GM12878 (cell line): Measurements from ENCODE around the gene MAP4K1. TPM values are rescaled to one million over a fixed set of nuclear protein-coding genes. Genes with fewer than 3 reads are reported as not detected.
A peak's percentile ranks its signal among the peaks of the same experiment; 100 is the strongest.

Experiments used
- ATAC-seq: fragments of 200-7000 bp; cut with Tn5 transposase; 3 replicates; pipeline ENCODE4 v1.9.1; 2020; ENCODE audit warnings: mild to moderate bottlenecking, moderate library complexity
- BruUV-seq: library from RNA; stranded (reverse); fragments of 400-500 nt; replicated peaks from 2 replicates; lab custom pipeline; 2021; lab: Mats Ljungman, UMichigan
- CTCF ChIA-PET: fragments of 300-600 bp; sonication (Branson Sonifier 250); formaldehyde crosslinking; extraction: SDS; loops from one replicate; lab custom pipeline; 2021; ENCODE audit warnings: inconsistent platforms; lab: Yijun Ruan, JAX
- POLR2A ChIA-PET: fragments of 350-600 bp; formaldehyde crosslinking; extraction: SDS; loops from one replicate; lab custom pipeline; 2021; ENCODE audit warnings: inconsistent platforms; lab: Charles Lee
- RAD21 ChIA-PET: fragments of 300-600 bp; sonication (Branson Sonifier 250); formaldehyde crosslinking; loops from one replicate; lab custom pipeline; 2023; ENCODE audit warnings: antibody characterized with exemption; ENCODE audit not compliant: unreplicated experiment; lab: Charles Lee
- SMC1A ChIA-PET: fragments of 300-600 bp; sonication (Branson Sonifier 250); formaldehyde crosslinking; loops from one replicate; lab custom pipeline; 2023; ENCODE audit not compliant: unreplicated experiment, uncharacterized antibody; lab: Charles Lee
- DNase-seq: peaks from one replicate; pipeline ENCODE4 v3.0.0-alpha.2; 2011; ENCODE audit warnings: low read depth, low spot score
- FAIRE-seq: peaks from 3 replicates; lab custom pipeline; 2011; peaks lifted over from hg19 to GRCh38; lab: Jason Lieb, UNC
- H2AFZ ChIP-seq: 2 replicates; pipeline ENCODE4 v1.6.0; 2011; ENCODE audit warnings: low read depth, low read length, control low read depth; ENCODE audit not compliant: control insufficient read depth
- H3K27ac ChIP-seq: 2 replicates; pipeline ENCODE4 v1.5.1; 2011; ENCODE audit warnings: control low read depth; ENCODE audit not compliant: control insufficient read depth, insufficient read depth
- H3K27me3 ChIP-seq, 2 experiments: replicated peaks in 1 of 2; 2 replicates each; pipeline versions ENCODE4 v1.6.0 to v1.6.1; 2011; ENCODE audit warnings: low read length in 1 of 2; ENCODE audit not compliant: control insufficient read depth in 2 of 2, insufficient read depth in 2 of 2
- H3K36me3 ChIP-seq, 2 experiments: 2 replicates each; pipeline ENCODE4 v1.5.1; 2011; ENCODE audit warnings: low read length in 1 of 2; ENCODE audit not compliant: control insufficient read depth in 2 of 2, insufficient read depth in 2 of 2
- H3K4me1 ChIP-seq: 2 replicates; pipeline ENCODE4 v1.6.1; 2011; ENCODE audit warnings: mild to moderate bottlenecking, low read length, moderate library complexity, mixed read lengths; ENCODE audit not compliant: control insufficient read depth, insufficient read depth
- H3K4me2 ChIP-seq: 2 replicates; pipeline ENCODE4 v1.6.0; 2011; ENCODE audit warnings: control low read depth; ENCODE audit not compliant: control insufficient read depth, insufficient read depth
- H3K4me3 ChIP-seq: fragments of 200-600 bp; sonication (generic); 2 replicates; pipeline ENCODE4 v1.5.1; 2016
- H3K79me2 ChIP-seq: 2 replicates; pipeline ENCODE4 v1.6.0; 2011; ENCODE audit warnings: low read length; ENCODE audit not compliant: control insufficient read depth, insufficient read depth
- H3K9ac ChIP-seq: 2 replicates; pipeline ENCODE4 v1.8.0; 2011; ENCODE audit warnings: low read length, control low read depth, mixed read lengths; ENCODE audit not compliant: control insufficient read depth, insufficient read depth
- H3K9me3 ChIP-seq: replicated peaks from 3 replicates; pipeline ENCODE4 v1.5.1; 2011; ENCODE audit warnings: mild to moderate bottlenecking, low read length; ENCODE audit not compliant: control insufficient read depth, insufficient read depth
- H4K20me1 ChIP-seq: 2 replicates; pipeline ENCODE4 v1.6.0; 2011; ENCODE audit not compliant: control insufficient read depth, insufficient read depth
- HCFC1 ChIP-seq: fragments of 150-350 bp; IDR thresholded peaks from 2 replicates; pipeline ENCODE4 v1.6.1; 2014; ENCODE audit warnings: low read length
- WGBS: methylation state at CpG from one replicate; pipeline ENCODE4 v1.1.6; 2016; ENCODE audit warnings: low lambda C conversion rate; ENCODE audit not compliant: insufficient replicate concordance, insufficient coverage; ENCODE audit errors: missing lambda C conversion rate; 5-methylcytosine and 5-hydroxymethylcytosine counted together
- in situ Hi-C: fragments of 300-500 bp; cut with MboI; formaldehyde crosslinking; loops from 9 replicates; pipeline ENCODE4 v1.14.3; 2018; ENCODE audit warnings: mixed read lengths
- intact Hi-C: fragments of 100-400 bp; cut with micrococcal nuclease; formaldehyde crosslinking; loops from one replicate; pipeline ENCODE4 v1.14.2; 2022; ENCODE audit not compliant: unreplicated experiment
- polyA plus RNA-seq, 11 experiments: library from polyadenylated mRNA; depleted of rRNA in 4 of 11; unstranded in 6 of 11; stranded (reverse) in 5 of 11; fragments of >200 nt; fragmentation: Nextera tagmentation in 4 of 11; fragmentation: Illumina TruSeq in 1 of 11; extraction: Ambion mirVana in 4 of 11; extraction: Trizol in 1 of 11; gene quantifications; 1 replicate in 1 of 11; 2 replicates in 10 of 11; pipeline versions ENCODE4 v1.2.1 to v1.2.3, GENCODE V29; 2011 to 2016; ENCODE audit warnings: inconsistent platforms in 2 of 11, missing spikeins in 2 of 11, low read depth in 1 of 11
- total RNA-seq, 4 experiments: library from RNA; depleted of rRNA in 3 of 4; stranded (reverse); fragments of >200 nt in 3 of 4; fragmentation: Illumina TruSeq in 1 of 4; extraction: Trizol in 1 of 4; gene quantifications; 2 replicates each; pipeline versions ENCODE4 v1.2.1 to v1.2.3, GENCODE V29; 2013 to 2021
- TF ChIP-seq, protein P1 (sequence below): fragments of 450-650 bp; IDR thresholded peaks from 2 replicates; pipeline ENCODE4 v1.6.1; 2017; ENCODE audit warnings: mild to moderate bottlenecking

The MAP4K1 gene
- total and polyA plus RNA-seq, 10 of the 15 experiments (the other 5 are each of a cell fraction or from before 2014, with no cell fraction given): 39.2 to 306 (median 140) TPM

DNA sequence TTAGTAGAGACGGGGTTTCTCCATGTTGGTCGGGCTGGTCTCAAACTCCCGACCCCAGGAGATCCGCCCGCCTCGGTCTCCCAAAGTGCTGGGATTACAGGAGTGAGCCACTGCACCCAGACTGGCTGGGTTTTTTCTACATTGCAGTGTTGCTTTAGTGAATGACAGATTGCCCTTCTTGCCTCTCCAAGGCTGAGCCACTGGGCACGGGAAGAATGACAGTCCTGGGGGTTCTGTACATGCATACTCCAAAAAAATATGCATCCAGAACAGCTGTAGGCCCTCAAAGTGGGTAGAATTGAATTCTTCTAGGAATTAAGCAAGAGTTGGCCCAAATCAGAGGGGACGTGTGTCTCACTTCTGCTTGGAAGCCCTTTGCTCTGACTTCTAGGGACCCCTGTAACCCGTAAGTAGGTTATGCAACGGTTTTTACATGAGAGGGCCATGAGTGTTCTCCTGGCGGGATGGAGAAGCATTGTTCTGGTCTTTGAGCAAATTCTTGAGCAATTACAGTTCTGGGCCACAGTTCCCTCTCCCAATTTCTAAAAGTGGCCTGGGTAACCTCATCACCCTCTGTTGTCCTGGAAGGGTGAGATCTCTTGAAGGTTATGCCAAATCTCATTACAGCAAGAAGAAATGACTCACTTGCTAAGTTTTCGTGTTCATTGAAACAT is 33.3 kb upstream of the MAP4K1 start:
- Histone ChIP-seq H3K4me2 (peak overlapping the region; percentile 31), H3K79me2 (peaks cover 84% of the 10 kb centered on the region), H3K27me3 (no peaks in the 10 kb centered on the region), H3K36me3 (peaks cover 0 to 2% of the 10 kb centered on the region in 2 experiments; a peak in 1 of 4 replicates), H3K9me3 (no peaks in the 10 kb centered on the region), H3K4me1 (peaks cover 28% of the 10 kb centered on the region), H3K27ac (no peak overlapping the region), H2AFZ (no peak overlapping the region), H3K9ac (no peak overlapping the region), H4K20me1 (no peaks in the 10 kb centered on the region; the same call in 1 of the 2 replicates), H3K4me3 (peak overlapping the region; percentile 41; the same call in 1 of the 2 replicates)
- ChIA-PET SMC1A (no interaction called here), CTCF (interaction anchor here (0.9 to 5.2 kb wide), 3 partner anchors 16 to 279 kb away, joined by 3 to 25 read pairs (median 3); partner anchors contain the start of genes MRPS12 and SARS2), POLR2A (interaction anchor here (0.5 kb wide), 1 partner anchor 647 kb away, joined by 3 read pairs; no protein-coding TSS in a partner anchor), RAD21 (no interaction called here)
- TF ChIP-seq, protein P1, sequence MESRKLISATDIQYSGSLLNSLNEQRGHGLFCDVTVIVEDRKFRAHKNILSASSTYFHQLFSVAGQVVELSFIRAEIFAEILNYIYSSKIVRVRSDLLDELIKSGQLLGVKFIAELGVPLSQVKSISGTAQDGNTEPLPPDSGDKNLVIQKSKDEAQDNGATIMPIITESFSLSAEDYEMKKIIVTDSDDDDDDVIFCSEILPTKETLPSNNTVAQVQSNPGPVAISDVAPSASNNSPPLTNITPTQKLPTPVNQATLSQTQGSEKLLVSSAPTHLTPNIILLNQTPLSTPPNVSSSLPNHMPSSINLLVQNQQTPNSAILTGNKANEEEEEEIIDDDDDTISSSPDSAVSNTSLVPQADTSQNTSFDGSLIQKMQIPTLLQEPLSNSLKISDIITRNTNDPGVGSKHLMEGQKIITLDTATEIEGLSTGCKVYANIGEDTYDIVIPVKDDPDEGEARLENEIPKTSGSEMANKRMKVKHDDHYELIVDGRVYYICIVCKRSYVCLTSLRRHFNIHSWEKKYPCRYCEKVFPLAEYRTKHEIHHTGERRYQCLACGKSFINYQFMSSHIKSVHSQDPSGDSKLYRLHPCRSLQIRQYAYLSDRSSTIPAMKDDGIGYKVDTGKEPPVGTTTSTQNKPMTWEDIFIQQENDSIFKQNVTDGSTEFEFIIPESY: 0 out of 2 replicates have a peak, but pooled peaks have one; percentile 23
- TF ChIP-seq HCFC1: no peak
- WGBS: 90% methylated on average over 12 of the region's 12 CpGs
- in situ Hi-C loops: no loop called here
- DNase-seq (no peak), FAIRE-seq (no peak), ATAC-seq (no peak)
- BruUV-seq: no TSS peak
- intact Hi-C loops: no loop called here
